OCI-LY1 (cell line): Measurements from ENCODE around the gene TSSK3.
"Not testable (repeated sequence)": the region's sequence is repeated elsewhere in the genome, so short reads cannot be mapped to it uniquely, and the experiment has no call there.

Source experiments
- H2AFZ ChIP-seq: fragments of 200-600 bp; sonication (generic), shearing (Covaris generic); 2 replicates; pipeline ENCODE4 v1.6.0; 2014; ENCODE audit warnings: antibody characterized with exemption, mild to moderate bottlenecking, low read length
- H3F3A ChIP-seq: fragments of 200-600 bp; sonication (generic), shearing (Covaris generic); 2 replicates; pipeline ENCODE4 v1.6.0; 2014; ENCODE audit warnings: mild to moderate bottlenecking, antibody characterized with exemption, low read length, moderate library complexity; ENCODE audit not compliant: insufficient read depth
- H3K27ac ChIP-seq: fragments of 200-600 bp; sonication (generic); 2 replicates; pipeline ENCODE4 v1.5.1; 2014; ENCODE audit warnings: low read length, mixed run types, mild to moderate bottlenecking, low read depth; ENCODE audit not compliant: poor library complexity, severe bottlenecking
- H3K27me3 ChIP-seq: fragments of 200-600 bp; sonication (generic); 2 replicates; pipeline ENCODE4 v1.6.0; 2014; ENCODE audit warnings: antibody characterized with exemption, mild to moderate bottlenecking, low read length, moderate library complexity; ENCODE audit not compliant: insufficient read depth
- H3K36me3 ChIP-seq: fragments of 200-600 bp; sonication (generic); 2 replicates; pipeline ENCODE4 v1.6.1; 2014; ENCODE audit warnings: mild to moderate bottlenecking, antibody characterized with exemption, low read length, moderate library complexity, mixed read lengths; ENCODE audit not compliant: insufficient read depth
- H3K4me1 ChIP-seq: fragments of 200-600 bp; sonication (generic); 2 replicates; pipeline ENCODE4 v1.5.1; 2014; ENCODE audit warnings: mild to moderate bottlenecking, low read length, moderate library complexity; ENCODE audit not compliant: insufficient read depth, severe bottlenecking
- H3K4me2 ChIP-seq: fragments of 200-600 bp; sonication (generic), shearing (Covaris generic); 2 replicates; pipeline ENCODE4 v1.6.1; 2014; ENCODE audit warnings: low read length
- H3K4me3 ChIP-seq: fragments of 200-600 bp; sonication (generic); 2 replicates; pipeline ENCODE4 v1.5.1; 2014; ENCODE audit warnings: low read length, low read depth, mild to moderate bottlenecking, mixed read lengths; ENCODE audit not compliant: poor library complexity, severe bottlenecking
- H3K79me2 ChIP-seq: fragments of 200-600 bp; shearing (Covaris generic); 2 replicates; pipeline ENCODE4 v1.6.1; 2016; ENCODE audit warnings: mixed run types, low read length, mixed read lengths; ENCODE audit not compliant: insufficient read depth
- H3K9ac ChIP-seq: fragments of 200-600 bp; sonication (generic), shearing (Covaris generic); 2 replicates; pipeline ENCODE4 v1.6.1; 2014; ENCODE audit warnings: mild to moderate bottlenecking, low read length, mixed read lengths
- H3K9me2 ChIP-seq: fragments of 200-600 bp; sonication (generic), shearing (Covaris generic); 2 replicates; pipeline ENCODE4 v1.6.1; 2014; ENCODE audit warnings: low read depth, mild to moderate bottlenecking, low read length, mixed read lengths
- H3K9me3 ChIP-seq: fragments of 200-600 bp; shearing (Covaris generic); 2 replicates; pipeline ENCODE4 v1.6.1; 2014; ENCODE audit warnings: low read length, mixed read lengths
- H4K20me1 ChIP-seq: fragments of 200-600 bp; sonication (generic), shearing (Covaris generic); 2 replicates; pipeline ENCODE4 v1.6.0; 2016; ENCODE audit warnings: mild to moderate bottlenecking, low read length; ENCODE audit not compliant: insufficient read depth
- EZH2 ChIP-seq: fragments of 200-600 bp; sonication (generic), shearing (Covaris generic); IDR thresholded peaks from 2 replicates; pipeline ENCODE4 v1.8.0; 2017; ENCODE audit warnings: borderline replicate concordance, mixed run types, mild to moderate bottlenecking, antibody characterized with exemption, low read length, moderate library complexity, mixed read lengths
- TF ChIP-seq, protein P1 (sequence below): fragments of 200-600 bp; sonication (generic), shearing (Covaris generic); IDR thresholded peaks from 2 replicates; pipeline ENCODE4 v1.5.1; 2017; ENCODE audit warnings: mild to moderate bottlenecking, antibody characterized with exemption, low read length, moderate library complexity, mixed read lengths

TSSK3 gene

GRCh38 chr1:32353886-32354570 lies 8.3 kb upstream of the TSSK3 start:
- Histone ChIP-seq H4K20me1 (no peaks in the 10 kb centered on the region), H3K36me3 (no peaks in the 10 kb centered on the region), H3K9ac (no peak overlapping the region), H3K4me3 (no peak overlapping the region), H3K79me2 (no peaks in the 10 kb centered on the region), H3K9me3 (no peaks in the 10 kb centered on the region), H3K27ac (no peak overlapping the region), H2AFZ (no peak overlapping the region), H3F3A (no peaks in the 10 kb centered on the region), H3K27me3 (no peaks in the 10 kb centered on the region), H3K9me2 (no peaks in the 10 kb centered on the region), H3K4me2 (no peak overlapping the region), H3K4me1 (peaks cover 13% of the 10 kb centered on the region)
- TF ChIP-seq, protein P1, sequence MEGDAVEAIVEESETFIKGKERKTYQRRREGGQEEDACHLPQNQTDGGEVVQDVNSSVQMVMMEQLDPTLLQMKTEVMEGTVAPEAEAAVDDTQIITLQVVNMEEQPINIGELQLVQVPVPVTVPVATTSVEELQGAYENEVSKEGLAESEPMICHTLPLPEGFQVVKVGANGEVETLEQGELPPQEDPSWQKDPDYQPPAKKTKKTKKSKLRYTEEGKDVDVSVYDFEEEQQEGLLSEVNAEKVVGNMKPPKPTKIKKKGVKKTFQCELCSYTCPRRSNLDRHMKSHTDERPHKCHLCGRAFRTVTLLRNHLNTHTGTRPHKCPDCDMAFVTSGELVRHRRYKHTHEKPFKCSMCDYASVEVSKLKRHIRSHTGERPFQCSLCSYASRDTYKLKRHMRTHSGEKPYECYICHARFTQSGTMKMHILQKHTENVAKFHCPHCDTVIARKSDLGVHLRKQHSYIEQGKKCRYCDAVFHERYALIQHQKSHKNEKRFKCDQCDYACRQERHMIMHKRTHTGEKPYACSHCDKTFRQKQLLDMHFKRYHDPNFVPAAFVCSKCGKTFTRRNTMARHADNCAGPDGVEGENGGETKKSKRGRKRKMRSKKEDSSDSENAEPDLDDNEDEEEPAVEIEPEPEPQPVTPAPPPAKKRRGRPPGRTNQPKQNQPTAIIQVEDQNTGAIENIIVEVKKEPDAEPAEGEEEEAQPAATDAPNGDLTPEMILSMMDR, result no peak
- no peak for TF ChIP-seq EZH2

GRCh38 chr1:32355778-32356177 lies 6.6 kb upstream of the TSSK3 start:
- H2AFZ ChIP-seq, H3K27me3 ChIP-seq, H3K9ac ChIP-seq, H3K27ac ChIP-seq, H4K20me1 ChIP-seq, H3K79me2 ChIP-seq, H3F3A ChIP-seq, H3K9me3 ChIP-seq, H3K4me2 ChIP-seq, H3K36me3 ChIP-seq, H3K4me3 ChIP-seq, H3K9me2 ChIP-seq: not testable (repeated sequence)
- peaks cover 18% of the 10 kb centered on the region for H3K4me1 ChIP-seq

DNA sequence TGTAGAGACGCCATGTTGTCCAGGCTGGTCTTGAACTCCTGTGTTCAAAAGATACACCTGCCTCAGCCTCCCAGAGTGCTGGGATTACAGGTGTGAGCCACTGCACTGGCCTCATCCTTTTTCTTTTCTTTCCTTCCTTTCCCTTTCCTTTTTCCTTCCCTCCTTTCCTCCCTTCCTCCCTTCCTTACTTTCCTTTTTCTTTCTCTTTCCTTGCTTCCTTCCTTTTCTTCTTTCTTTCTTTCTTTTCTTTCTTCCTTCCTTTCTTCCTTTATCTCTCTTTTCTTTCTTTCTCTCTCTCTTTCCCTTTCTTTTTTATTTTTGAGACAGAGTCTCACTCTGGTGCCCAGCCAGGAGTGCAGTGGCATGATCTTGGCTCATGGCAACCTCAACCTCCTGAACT lies 5.9 kb upstream of the TSSK3 start:
- peaks cover 16% of the 10 kb centered on the region for H3K4me1 ChIP-seq
- no peaks in the 10 kb centered on the region; the same call in 1 of the 2 replicates for H3K36me3 ChIP-seq
- no peaks in the 10 kb centered on the region for H3K9me3 ChIP-seq
- no peak for TF ChIP-seq EZH2
- TF ChIP-seq, protein P1, result no peak
- H3F3A ChIP-seq, result no peaks in the 10 kb centered on the region
- H3K9ac ChIP-seq, result no peak overlapping the region
- H3K4me2 ChIP-seq, result no peak overlapping the region
- no peaks in the 10 kb centered on the region for H3K9me2 ChIP-seq
- no peak overlapping the region for H3K27ac ChIP-seq
- H2AFZ ChIP-seq, result no peak overlapping the region
- H3K4me3 ChIP-seq, result no peak overlapping the region
- no peaks in the 10 kb centered on the region for H3K79me2 ChIP-seq
- no peaks in the 10 kb centered on the region for H3K27me3 ChIP-seq
- H4K20me1 ChIP-seq, result no peaks in the 10 kb centered on the region

DNA sequence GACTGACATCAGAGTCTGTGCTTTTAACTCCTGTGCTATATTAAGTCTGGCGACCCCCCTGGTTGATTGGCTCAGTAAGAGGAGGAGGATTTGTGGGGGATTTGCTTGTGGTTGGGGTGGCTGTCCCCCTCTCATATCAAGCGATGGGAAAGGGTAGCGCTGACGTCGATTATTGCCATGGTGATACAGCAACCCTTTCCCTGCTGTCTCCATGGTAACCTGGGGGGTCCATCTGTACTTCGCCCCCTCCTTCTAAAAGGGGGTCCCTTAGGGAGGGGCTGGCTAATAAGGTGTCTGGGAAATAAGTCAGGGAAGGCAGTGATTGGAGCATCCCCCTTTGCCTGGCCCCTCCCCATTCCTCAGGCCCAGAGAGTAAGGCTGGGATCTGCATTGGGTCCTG lies 4.7 kb upstream of the TSSK3 start:
- H3K9me2 ChIP-seq, result no peaks in the 10 kb centered on the region
- H3K79me2 ChIP-seq, result no peaks in the 10 kb centered on the region
- H3K4me3 ChIP-seq, result no peak overlapping the region
- no peak overlapping the region for H3K4me2 ChIP-seq
- no peaks in the 10 kb centered on the region for H3F3A ChIP-seq
- H3K27ac ChIP-seq, result no peak overlapping the region
- no peak overlapping the region for H3K9ac ChIP-seq
- no peaks in the 10 kb centered on the region for H3K27me3 ChIP-seq
- H3K36me3 ChIP-seq, result no peaks in the 10 kb centered on the region; the same call in 1 of the 2 replicates
- H2AFZ ChIP-seq, result no peak overlapping the region
- no peaks in the 10 kb centered on the region for H3K9me3 ChIP-seq
- H3K4me1 ChIP-seq, result peaks cover 14% of the 10 kb centered on the region
- no peaks in the 10 kb centered on the region for H4K20me1 ChIP-seq
- TF ChIP-seq, protein P1, result no peak
- no peak for TF ChIP-seq EZH2
